GM21526 (cell line): ENCODE results near the gene AKNA.

Experiments
- ATAC-seq: cut with Tn5 transposase; IDR thresholded peaks from one replicate; pipeline ENCODE4 v1.9.1; 2021; ENCODE audit warnings: moderate library complexity; ENCODE audit not compliant: unreplicated experiment, low FRiP score

The AKNA gene

DNA sequence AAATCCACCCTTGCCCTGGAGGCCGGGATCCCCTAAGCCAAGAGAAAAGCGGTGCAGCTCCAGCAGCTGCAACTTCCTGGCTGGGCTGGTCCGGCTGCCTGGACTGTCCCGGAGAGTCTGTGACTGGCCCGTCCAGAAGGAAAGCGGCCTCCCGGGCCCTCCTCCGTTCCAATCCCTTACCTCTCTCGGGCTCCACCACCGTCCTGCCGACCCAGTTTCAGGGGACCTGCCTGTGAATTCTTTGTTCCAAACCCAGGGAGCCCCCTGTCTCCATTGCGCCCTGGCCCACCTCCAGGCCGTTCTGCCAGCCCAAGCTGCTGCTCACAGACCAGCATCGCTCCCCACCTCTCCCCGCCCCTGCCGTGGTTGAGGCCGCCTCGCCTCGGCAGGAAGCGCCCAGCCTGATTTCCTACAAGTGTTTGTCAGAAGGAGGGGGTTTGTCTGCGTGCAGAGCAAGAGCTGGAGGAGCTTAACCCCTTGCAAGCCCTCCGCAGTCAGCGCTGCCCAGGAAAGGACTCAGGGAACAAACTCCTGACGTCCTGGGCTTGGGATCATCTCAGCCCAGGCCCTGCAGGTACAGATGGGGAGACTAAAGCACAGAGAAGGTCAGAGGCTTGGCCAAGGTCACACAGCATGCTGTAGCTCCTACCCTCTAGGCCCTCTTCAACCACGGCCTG, at the start of gene AKNA:
TSS of gene AKNA (minus strand) at position 303 of the 677 bp plus-strand sequence. CDS start 6,649 bp downstream, outside the sequence.
- peak; percentile 23 for ATAC-seq

DNA sequence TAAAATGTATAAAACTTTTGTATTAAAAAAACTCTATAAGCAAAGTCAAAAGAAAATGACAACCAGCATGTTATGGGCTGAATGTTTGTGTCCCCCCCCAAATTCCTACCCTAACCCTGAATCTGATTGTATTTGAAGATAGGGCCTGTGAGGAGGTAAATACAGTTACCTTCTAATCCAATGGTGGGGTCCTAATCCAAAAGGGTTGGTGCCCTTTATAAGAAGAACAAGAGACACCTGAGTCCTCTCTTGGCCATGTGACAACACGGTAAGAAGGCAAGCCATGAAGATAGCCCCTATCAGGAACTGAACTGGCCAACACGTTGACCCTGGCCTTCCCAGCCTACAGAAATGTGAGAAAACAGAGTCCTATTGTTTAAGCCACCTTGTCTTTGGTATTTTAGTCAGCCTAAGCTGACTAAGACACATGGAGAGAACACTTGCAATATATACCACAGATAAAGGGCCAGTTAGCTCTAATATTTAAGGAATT, 49.7 kb upstream of the AKNA start:
- no peak for ATAC-seq

GRCh38 chr9:114434878-114435311, 47.1 kb upstream of the AKNA start:
- ATAC-seq: no peak

DNA sequence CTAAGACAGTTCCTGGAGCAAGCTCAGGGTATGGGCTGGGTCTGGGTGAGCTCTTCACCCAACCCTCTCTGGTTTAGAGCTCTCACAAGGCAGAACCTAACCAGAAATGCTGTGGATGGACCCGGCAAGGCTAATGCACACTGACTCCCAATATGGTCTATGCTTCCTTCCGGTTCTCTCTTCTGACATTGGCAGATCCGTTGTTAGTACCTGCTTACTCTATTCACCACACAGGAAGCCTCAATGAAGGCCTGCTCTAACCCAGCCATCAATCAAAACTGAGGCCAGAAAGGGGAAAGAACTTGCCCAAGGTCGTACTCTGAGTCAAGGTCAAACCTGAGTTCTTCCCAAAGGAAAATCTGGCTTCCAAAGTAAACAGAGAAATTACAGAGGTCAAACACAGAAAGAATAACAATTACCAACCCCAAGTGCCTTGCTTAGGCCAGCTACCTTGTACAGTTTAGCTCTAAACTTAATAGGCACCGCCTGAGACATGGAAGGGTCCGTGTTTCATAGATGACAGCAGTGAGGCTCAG, 46.0 kb upstream of the AKNA start:
- no peak for ATAC-seq

GRCh38 chr9:114433086-114433485, 45.3 kb upstream of the AKNA start:
- no peak for ATAC-seq

DNA sequence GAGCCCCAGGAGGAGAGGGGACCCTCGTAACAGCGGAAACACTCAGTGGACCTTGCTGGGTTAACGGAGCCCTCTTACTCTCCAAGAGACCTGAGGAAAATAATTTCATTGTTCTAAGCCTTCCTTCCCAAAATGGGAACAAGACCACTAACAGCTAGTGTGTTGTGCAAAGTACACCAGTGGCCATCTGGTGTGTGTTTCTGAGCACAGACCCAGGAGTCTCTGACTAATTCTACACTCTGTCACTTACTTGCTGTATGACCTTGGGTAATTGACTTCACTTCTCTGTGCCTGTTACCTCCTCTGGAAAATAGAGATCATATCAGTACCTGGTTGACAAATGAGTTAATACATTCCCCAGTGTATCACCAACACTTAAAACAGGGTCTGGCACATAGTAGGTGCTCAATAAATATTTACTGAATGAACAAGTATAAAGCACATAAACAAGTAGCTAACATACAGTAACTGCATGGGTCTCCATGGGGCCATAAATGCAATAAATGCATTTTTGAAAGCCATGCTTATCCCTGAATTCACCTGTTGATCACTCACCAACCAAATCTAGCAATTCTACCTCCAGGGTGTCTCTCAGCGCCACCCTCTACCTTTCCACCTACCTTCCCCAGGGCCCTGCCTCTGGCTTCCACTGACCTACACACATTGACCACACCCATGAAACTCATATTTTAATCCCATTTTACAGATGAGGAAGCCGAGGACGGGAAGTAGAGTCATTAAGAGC, 44.7 kb upstream of the AKNA start:
- ATAC-seq: no peak

GRCh38 chr9:114431770-114432169, 44.0 kb upstream of the AKNA start:
- no peak for ATAC-seq

GRCh38 chr9:114431003-114431402, 43.2 kb upstream of the AKNA start:
- no peak for ATAC-seq

- no peak for ATAC-seq
Observed at GRCh38 chr9:114430457-114430856, 42.7 kb upstream of the AKNA start.

DNA sequence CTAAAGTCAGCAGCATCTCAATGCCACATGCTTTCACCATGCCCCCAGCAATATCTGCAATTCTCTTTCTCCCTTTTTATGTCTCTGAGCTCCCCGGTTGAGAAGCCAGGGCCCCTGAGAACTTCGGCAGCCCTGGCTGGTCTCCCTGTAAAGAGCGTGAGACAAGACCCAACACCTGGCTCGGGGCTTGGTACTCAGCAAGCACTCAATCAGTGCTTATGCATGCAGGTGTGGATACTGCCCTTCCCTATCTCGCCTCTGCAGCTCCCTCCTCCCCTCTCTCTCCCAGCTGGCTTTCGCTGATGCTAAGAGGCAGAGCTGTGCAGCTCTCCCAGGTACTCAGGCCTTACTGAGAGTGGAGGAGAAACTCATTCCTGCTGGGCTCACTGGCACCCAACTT, 41.7 kb upstream of the AKNA start:
- ATAC-seq: no peak

DNA sequence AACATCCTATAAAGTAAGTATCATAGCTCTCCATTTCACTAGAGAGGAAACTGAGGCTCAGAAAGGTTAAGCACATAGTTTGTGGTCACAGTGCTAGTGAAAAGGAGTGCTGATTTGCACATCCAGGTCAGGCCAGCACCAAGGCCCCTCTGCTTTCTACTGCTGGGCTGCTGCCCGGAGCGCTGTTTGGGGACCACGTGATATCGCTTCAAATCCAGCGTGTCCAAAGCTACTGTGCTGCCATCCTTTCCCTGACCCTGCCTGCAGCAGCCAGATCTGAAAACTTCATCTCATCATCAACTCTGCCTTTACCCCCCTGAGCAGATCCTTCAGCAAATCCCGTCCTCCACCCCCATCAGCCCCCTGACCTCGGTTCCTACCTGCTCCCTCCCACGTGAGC, 40.7 kb upstream of the AKNA start:
- no peak for ATAC-seq

- no peak for ATAC-seq
Observed at GRCh38 chr9:114427644-114428043, 39.9 kb upstream of the AKNA start.

DNA sequence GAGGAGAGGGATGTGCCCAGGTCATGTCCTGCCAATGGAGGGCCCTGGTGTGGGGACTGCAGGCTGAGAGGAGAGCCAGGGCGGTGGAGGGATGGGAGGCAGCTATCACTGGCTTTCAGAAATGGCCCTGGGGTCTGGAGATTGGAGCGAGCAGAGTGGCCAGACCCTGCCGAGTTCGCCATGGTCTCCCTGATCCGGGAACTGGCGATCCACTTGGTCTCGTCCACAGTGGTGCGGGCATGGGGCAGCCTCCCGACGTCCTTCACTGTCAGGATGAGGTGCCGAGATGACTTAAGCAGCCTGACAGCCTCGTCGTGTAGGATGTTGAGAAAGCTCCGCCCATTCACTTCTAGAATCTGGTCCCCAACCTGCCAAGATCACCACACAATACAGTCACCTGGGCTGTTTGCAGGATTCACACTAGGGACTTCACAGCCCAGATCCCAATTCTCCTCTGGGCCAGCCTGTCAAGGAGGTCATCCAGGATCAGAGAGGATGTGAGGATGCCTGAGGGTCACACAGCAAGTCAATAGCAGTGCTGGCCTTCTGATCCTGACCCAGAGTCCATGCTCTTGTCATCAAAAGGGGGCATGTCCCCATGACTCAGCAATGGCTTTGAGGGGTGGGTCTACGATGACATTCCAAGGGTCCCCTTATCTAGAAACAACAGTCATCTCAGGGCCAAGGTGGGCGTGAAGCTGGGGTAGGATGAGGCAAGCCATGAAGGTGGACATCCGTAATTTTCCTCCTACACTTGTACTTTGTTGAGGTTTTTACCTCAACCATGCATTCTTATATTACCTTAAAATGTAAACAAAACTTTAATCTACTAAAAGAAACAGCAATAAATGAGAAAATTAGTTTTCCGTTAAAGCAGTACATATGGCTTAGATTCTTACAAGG, 38.5 kb upstream of the AKNA start:
- ATAC-seq: no peak

DNA sequence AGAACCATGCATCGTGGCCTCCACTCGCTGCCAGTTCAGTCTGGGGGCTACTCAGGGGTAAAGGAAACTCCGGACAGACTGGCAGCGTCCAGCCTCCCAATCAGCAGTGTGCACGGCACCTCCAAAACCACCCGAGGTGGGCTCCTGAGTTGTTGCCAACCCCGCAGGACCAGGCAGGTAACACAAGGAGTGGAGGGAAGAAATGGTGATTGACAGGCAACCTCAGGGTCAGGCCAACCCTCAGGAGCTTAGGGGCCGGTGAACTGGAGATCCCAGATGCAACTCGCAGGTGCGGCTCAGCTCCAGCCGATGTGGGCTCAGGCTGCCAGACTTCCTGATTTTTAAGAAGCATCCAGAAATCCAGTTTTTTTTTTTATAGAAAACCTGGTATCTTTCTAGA, 37.3 kb upstream of the AKNA start:
- no peak for ATAC-seq

GRCh38 chr9:114424126-114424525, 36.3 kb upstream of the AKNA start:
- no peak for ATAC-seq

DNA sequence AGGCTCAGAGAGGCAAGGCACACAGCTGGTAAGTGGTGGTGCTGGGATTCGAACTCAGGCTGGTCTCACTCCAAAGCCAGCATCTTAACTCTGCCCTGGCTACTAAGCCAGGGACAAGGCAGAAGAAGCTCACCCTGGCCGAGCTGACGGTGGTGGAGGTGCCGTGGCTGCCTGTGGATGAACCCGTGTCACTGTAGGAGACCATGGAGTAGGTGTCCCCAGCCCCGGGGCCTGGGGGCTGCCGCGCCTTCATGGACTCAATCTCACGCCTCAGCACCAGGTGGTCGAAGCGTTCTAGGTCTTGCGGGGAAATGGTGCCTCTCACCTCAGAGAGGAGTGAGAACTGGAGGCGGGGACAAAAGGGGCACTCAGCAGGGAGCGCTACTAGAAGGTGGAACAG, 35.4 kb upstream of the AKNA start:
- ATAC-seq: no peak

DNA sequence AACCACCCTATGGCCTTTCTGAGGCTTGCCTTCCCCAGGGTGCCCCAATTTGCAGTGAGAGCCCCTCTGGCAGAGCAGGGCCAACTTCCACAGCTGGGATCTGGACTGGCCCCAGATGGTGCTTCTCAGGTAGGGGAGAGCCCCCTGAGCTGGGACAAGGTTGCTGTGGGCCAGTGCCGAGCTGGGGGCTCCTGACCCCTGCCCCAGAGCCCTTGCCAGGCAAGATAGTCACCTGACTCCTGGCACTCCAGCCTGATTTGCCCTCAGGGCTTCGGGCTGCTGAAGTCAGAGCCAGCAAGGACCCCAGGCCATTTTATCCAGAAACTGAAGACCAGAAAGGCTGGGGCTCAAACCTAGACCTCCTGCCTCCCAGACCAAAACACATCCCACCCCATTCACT, 33.4 kb upstream of the AKNA start:
- ATAC-seq: no peak

DNA sequence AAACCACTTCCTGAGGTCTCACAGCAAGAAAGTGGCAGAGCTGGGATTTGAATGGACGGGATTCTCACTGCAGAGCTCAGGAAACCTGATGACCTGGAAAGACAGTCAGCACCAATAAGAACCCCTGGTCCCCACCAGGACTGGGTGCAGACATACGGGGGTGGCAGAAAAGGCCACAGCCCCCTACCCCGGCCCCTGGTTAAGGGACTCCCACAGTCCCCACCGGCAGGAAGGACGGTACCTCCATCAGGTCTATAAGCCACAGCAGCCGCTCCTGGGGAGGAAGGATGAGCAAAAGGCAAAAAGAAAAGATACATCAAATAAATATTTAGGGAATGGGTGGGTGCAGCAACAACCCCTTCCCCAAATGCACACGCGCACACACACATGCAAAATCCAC, 32.0 kb upstream of the AKNA start:
- ATAC-seq: no peak

GRCh38 chr9:114418053-114418452, 30.3 kb upstream of the AKNA start:
- ATAC-seq: no peak

DNA sequence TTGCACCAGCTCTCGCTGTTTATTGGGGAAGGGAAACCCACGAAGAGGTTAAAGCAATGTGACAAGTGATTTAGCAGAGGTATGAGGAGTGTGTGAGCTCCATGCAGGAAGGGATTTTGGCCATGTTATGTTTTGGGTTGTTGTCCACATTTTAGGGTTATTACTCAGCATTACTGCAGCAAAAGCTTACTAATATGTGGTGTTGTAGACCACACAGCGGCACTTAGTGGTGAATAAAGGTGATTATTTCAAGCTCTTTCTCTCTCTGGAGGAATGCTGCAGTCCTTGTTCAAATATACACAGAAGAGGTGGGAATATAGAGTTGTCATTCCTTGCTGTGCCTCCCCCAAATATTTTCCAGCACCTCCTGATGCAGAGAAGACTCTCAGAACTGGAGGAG, 29.7 kb upstream of the AKNA start:
- ATAC-seq: no peak

GRCh38 chr9:114416906-114417305, 29.1 kb upstream of the AKNA start:
- no peak for ATAC-seq
